Limb (tissue), 2 donors: ENCODE results near the gene ZNF628.

Source experiments
- DNase-seq, 2 donors: peaks; one replicate each; pipeline ENCODE4 v3.0.0-alpha.2; 2016; ENCODE audit errors: extremely low spot score in 2 of 2

Gene ZNF628

DNA sequence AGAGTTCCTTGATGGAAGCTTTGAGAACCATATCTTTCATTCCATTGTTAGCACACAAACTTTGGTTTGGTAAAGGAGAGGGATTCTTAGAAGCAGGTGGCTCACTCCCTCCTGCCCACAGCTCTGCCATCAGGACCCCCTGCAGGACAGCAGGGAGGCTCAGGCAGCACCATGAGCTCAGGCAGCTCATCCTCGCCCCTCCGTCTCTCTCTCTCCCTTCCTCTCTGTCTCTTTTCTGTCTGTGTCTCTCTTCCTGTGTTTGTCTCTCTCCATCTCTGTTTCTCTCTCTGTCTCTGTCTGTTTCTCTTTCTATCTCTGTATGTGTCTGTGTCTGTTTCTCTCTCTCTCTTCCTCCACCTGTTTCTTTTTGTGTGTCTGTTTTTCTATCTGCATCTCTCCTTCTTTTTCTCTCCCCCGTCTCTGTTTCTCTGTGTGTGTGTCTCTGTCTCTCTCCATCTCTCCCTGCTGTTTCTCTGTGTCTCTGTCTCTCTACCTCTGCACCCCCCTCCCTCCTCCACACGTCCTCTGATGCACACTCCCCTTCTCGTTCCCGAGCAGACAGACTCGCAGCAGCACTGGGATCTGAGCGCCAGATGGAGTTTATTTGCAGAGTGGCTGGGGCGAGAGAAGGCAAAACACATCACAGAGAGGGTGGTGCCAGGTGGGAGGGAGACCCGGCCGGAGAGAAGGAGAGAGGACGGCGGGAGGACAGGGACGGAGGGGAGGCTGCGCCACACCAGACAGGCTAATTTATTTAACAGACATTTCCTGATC, 51.8 kb downstream of the ZNF628 start:
- DNase-seq = no peak

DNA sequence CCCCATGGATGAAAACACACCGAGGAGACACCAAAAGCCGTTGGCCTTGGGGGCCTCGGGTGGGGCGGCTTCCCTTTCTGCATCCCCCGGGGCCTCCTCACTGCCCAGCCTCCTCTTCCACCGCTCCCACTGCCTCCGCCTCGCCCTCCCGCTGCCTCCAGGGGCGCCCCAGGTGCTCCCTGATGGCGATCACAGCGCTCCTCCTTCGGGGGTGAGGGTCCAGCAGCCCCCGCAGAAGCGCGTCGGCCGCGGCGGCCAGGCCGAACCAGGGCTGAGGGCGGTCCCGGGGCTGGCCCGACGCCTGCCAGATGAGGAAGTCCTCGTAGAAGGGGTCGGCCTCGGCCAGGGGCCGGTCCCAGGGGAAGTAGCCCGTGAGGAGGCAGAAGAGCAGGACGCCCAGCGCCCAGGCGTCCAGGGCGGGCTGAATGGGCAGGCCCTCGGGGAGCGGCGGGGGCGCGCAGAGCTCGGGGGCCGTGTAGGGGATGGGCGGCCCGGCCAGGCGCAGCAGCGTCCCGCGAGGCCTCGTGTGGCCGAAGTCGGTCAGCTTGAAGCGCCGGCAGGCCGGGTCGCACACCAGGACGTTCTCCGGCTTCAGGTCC, 53.3 kb downstream of the ZNF628 start:
- DNase-seq = no peak

DNA sequence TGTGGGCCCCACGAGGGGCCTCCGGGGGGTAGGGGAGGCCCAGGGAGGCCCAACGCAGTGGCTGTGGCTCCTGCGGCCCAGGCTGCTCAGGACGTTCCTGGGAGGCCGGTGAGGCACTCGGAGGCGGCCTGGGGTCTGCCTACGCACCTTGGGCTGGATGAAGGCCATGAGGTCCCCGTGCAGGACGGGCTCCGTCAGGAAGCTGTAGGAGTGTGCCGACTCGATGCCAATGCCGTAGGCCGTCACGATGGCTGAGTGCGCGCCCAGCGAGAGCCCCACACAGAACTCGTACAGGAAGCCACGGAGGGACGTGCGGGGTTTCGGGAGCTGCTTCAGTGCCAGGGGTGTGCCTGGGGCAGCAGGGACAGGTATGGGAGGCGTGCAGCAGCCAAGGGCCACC, 54.6 kb downstream of the ZNF628 start:
- DNase-seq = no peak
